HepG2 (cell line): ENCODE results near the gene DGCR2. TPM values are rescaled to one million over a fixed set of nuclear protein-coding genes. Genes with fewer than 3 reads are reported as not detected.

Experiments used
- HDAC2 ChIP-seq: sonication (generic); formaldehyde crosslinking; IDR thresholded peaks from 2 replicates; pipeline ENCODE4 v1.4.0; 2020; ENCODE audit warnings: missing genetic modification reagents
- HOMEZ ChIP-seq: IDR thresholded peaks from 2 replicates; pipeline ENCODE4 v1.6.1; 2016; ENCODE audit warnings: low read depth
- ISX ChIP-seq: sonication (generic); formaldehyde crosslinking; conservative IDR thresholded peaks from 2 replicates; pipeline ENCODE4 v1.5.0; 2020; ENCODE audit warnings: missing genetic modification reagents
- NFRKB ChIP-seq: fragments of 450-650 bp; IDR thresholded peaks from 2 replicates; pipeline ENCODE4 v1.6.1; 2017
- NFYB ChIP-seq: sonication (generic); formaldehyde crosslinking; IDR thresholded peaks from 2 replicates; pipeline ENCODE4 v1.4.0; 2020; ENCODE audit warnings: missing genetic modification reagents
- ZNF318 ChIP-seq: sonication (generic); formaldehyde crosslinking; IDR thresholded peaks from 2 replicates; pipeline ENCODE4 v1.4.0; 2020; ENCODE audit warnings: mild to moderate bottlenecking, missing genetic modification reagents
- ZNF569 ChIP-seq: sonication (generic); formaldehyde crosslinking; IDR thresholded peaks from 2 replicates; pipeline ENCODE4 v1.5.0; 2020; ENCODE audit warnings: mild to moderate bottlenecking, missing genetic modification reagents, moderate library complexity, borderline replicate concordance
- ZSCAN12 ChIP-seq: sonication (generic); formaldehyde crosslinking; IDR thresholded peaks from 2 replicates; pipeline ENCODE4 v1.9.0; 2021; ENCODE audit warnings: mild to moderate bottlenecking, missing genetic modification reagents
- polyA plus RNA-seq, 8 experiments: library from polyadenylated mRNA; depleted of rRNA in 3 of 8; stranded (reverse) in 7 of 8; unstranded in 1 of 8; fragments of >200 nt; fragmentation: Illumina TruSeq in 4 of 8; extraction: Trizol in 4 of 8; gene quantifications; 2 replicates each; pipeline versions ENCODE4 v1.2.1 to v1.2.3, GENCODE V29; 2011 to 2016; ENCODE audit warnings: low read depth in 4 of 8, missing spikeins in 1 of 8, mixed read lengths in 1 of 8; ENCODE audit not compliant: insufficient read depth in 1 of 8
- total RNA-seq, 5 experiments: library from RNA; depleted of rRNA; stranded (reverse); fragments of >200 nt; fragmentation: Illumina TruSeq; extraction: Trizol; gene quantifications; 2 replicates each; pipeline ENCODE4 v1.2.3, GENCODE V29; 2016; ENCODE audit warnings: low read depth in 1 of 5
- TF ChIP-seq, protein P1 (sequence below): sonication (generic); formaldehyde crosslinking; conservative IDR thresholded peaks from 2 replicates; pipeline ENCODE4 v1.4.0; 2020; ENCODE audit warnings: missing genetic modification reagents
- TF ChIP-seq, protein P2 (sequence below): sonication (generic); formaldehyde crosslinking; IDR thresholded peaks from 2 replicates; pipeline ENCODE4 v1.4.0; 2020; ENCODE audit warnings: missing genetic modification reagents
- TF ChIP-seq, protein P3 (sequence below): sonication (generic); formaldehyde crosslinking; conservative IDR thresholded peaks from 2 replicates; pipeline ENCODE4 v1.8.0; 2022; ENCODE audit warnings: low read depth, missing genetic modification reagents
- TF ChIP-seq, protein P4 (sequence below): sonication (generic); formaldehyde crosslinking; IDR thresholded peaks from 2 replicates; pipeline ENCODE4 v1.4.0; 2020; ENCODE audit warnings: mild to moderate bottlenecking, missing genetic modification reagents

The DGCR2 gene
- total and polyA plus RNA-seq, 2 of the 13 experiments (the other 11 are each of a cell fraction or from before 2014, with no cell fraction given), result 23.1 to 35.3 TPM

DNA sequence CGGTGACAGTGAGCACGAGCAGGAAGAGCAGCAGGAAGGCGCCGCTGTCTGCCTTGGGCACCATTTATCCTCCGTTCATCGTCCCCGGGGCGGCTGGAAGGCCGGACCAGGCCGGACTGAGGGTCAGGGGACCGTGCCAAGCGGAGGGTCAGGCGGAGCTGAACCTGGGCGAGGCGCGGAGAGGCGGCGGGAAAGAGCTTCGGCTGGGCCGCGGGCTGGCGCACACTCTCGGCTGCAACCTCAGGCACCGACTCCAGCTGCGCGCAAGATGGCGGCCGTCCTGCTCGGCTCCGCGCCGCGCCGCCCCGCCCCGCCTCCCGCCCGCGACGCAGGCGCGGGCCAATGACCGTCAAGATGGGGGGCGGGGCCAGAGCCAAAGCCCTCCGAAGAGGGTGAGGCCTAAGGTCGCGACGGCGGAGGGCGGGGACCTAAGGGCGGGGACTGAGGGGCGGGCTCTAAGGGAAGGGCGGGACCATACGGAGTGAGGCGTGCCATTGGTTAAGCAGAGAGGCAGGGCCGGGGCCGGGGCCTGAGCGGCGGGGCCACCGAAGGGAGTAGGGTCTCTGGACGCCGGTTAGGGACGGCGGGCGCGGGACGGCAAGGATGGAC, at the start of gene DGCR2 (continued):
- TF ChIP-seq, protein P1, sequence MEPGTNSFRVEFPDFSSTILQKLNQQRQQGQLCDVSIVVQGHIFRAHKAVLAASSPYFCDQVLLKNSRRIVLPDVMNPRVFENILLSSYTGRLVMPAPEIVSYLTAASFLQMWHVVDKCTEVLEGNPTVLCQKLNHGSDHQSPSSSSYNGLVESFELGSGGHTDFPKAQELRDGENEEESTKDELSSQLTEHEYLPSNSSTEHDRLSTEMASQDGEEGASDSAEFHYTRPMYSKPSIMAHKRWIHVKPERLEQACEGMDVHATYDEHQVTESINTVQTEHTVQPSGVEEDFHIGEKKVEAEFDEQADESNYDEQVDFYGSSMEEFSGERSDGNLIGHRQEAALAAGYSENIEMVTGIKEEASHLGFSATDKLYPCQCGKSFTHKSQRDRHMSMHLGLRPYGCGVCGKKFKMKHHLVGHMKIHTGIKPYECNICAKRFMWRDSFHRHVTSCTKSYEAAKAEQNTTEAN, result no peak
- TF ChIP-seq ZNF569 (CRISPR knock-in tag) (no peak), ZNF318 (CRISPR knock-in tag) (no peak), NFYB (peak; percentile 61), ISX (CRISPR knock-in tag) (no peak), HDAC2 (CRISPR knock-in tag) (no peak), NFRKB (no peak), HOMEZ (CRISPR knock-in tag) (no peak), ZSCAN12 (CRISPR knock-in tag) (no peak)
- TF ChIP-seq, protein P2, sequence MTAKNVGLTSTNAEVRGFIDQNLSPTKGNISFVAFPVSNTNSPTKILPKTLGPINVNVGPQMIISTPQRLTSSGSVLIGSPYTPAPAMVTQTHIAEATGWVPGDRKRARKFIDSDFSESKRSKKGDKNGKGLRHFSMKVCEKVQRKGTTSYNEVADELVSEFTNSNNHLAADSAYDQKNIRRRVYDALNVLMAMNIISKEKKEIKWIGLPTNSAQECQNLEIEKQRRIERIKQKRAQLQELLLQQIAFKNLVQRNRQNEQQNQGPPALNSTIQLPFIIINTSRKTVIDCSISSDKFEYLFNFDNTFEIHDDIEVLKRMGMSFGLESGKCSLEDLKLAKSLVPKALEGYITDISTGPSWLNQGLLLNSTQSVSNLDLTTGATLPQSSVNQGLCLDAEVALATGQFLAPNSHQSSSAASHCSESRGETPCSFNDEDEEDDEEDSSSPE, result peak; percentile 66
- TF ChIP-seq, protein P3, sequence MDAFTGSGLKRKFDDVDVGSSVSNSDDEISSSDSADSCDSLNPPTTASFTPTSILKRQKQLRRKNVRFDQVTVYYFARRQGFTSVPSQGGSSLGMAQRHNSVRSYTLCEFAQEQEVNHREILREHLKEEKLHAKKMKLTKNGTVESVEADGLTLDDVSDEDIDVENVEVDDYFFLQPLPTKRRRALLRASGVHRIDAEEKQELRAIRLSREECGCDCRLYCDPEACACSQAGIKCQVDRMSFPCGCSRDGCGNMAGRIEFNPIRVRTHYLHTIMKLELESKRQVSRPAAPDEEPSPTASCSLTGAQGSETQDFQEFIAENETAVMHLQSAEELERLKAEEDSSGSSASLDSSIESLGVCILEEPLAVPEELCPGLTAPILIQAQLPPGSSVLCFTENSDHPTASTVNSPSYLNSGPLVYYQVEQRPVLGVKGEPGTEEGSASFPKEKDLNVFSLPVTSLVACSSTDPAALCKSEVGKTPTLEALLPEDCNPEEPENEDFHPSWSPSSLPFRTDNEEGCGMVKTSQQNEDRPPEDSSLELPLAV (CRISPR knock-in tag), result no peak
- TF ChIP-seq, protein P4, sequence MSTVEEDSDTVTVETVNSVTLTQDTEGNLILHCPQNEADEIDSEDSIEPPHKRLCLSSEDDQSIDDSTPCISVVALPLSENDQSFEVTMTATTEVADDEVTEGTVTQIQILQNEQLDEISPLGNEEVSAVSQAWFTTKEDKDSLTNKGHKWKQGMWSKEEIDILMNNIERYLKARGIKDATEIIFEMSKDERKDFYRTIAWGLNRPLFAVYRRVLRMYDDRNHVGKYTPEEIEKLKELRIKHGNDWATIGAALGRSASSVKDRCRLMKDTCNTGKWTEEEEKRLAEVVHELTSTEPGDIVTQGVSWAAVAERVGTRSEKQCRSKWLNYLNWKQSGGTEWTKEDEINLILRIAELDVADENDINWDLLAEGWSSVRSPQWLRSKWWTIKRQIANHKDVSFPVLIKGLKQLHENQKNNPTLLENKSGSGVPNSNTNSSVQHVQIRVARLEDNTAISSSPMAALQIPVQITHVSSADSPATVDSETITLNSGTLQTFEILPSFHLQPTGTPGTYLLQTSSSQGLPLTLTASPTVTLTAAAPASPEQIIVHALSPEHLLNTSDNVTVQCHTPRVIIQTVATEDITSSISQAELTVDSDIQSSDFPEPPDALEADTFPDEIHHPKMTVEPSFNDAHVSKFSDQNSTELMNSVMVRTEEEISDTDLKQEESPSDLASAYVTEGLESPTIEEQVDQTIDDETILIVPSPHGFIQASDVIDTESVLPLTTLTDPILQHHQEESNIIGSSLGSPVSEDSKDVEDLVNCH (CRISPR knock-in tag), result no peak
